Neuronal stem cell (in vitro differentiated cells): ENCODE measurements around the gene IMMP2L.

Source experiments
- DNase-seq: peaks from one replicate; pipeline ENCODE4 v3.0.0-alpha.2; 2013; ENCODE audit warnings: low spot score
- H2AFZ ChIP-seq: one replicate; pipeline ENCODE4 v1.6.1; 2013; ENCODE audit warnings: mild to moderate bottlenecking, low read length, inconsistent platforms
- H2AK5ac ChIP-seq: 2 replicates; pipeline ENCODE4 v1.6.1; 2013; ENCODE audit warnings: low read depth, mild to moderate bottlenecking, inconsistent platforms, low read length, moderate library complexity, mixed read lengths
- H2BK120ac ChIP-seq: 2 replicates; pipeline ENCODE4 v1.6.1; 2013; ENCODE audit warnings: low read depth, mild to moderate bottlenecking, inconsistent platforms, low read length, moderate library complexity, mixed read lengths
- H2BK12ac ChIP-seq: one replicate; pipeline ENCODE4 v1.6.1; 2013; ENCODE audit warnings: low read length, inconsistent platforms
- H2BK15ac ChIP-seq: 2 replicates; pipeline ENCODE4 v1.6.1; 2013; ENCODE audit warnings: mild to moderate bottlenecking, low read length, inconsistent platforms, mixed read lengths
- H2BK5ac ChIP-seq: one replicate; pipeline ENCODE4 v1.6.1; 2013; ENCODE audit warnings: inconsistent platforms, mild to moderate bottlenecking, low read length, moderate library complexity
- H3K14ac ChIP-seq: one replicate; pipeline ENCODE4 v1.6.1; 2013; ENCODE audit warnings: low read length, inconsistent platforms
- H3K18ac ChIP-seq: 2 replicates; pipeline ENCODE4 v1.6.1; 2013; ENCODE audit warnings: low read length, inconsistent platforms
- H3K23ac ChIP-seq: 2 replicates; pipeline ENCODE4 v1.6.1; 2013; ENCODE audit warnings: low read depth, mild to moderate bottlenecking, mixed read lengths, low read length, inconsistent platforms; ENCODE audit not compliant: poor library complexity
- H3K27ac ChIP-seq: replicated peaks from 3 replicates; pipeline ENCODE4 v1.5.1; 2013; ENCODE audit warnings: low read length, inconsistent platforms
- H3K27me3 ChIP-seq, 3 experiments: 2 replicates each; pipeline ENCODE4 v1.6.1; 2013; ENCODE audit warnings: low read length in 3 of 3, mild to moderate bottlenecking in 2 of 3, inconsistent platforms in 1 of 3, low read depth in 1 of 3, mixed read lengths in 1 of 3, moderate library complexity in 1 of 3; ENCODE audit not compliant: control insufficient read depth in 3 of 3, insufficient read depth in 3 of 3
- H3K36me3 ChIP-seq, 2 donors: replicated peaks in 1 of 2; 2 replicates each; pipeline ENCODE4 v1.6.1; 2013; ENCODE audit warnings: low read length in 2 of 2; ENCODE audit not compliant: control insufficient read depth in 2 of 2, insufficient read depth in 2 of 2
- H3K4ac ChIP-seq: 2 replicates; pipeline ENCODE4 v1.6.1; 2013; ENCODE audit warnings: inconsistent platforms, mild to moderate bottlenecking, low read length, moderate library complexity
- H3K4me1 ChIP-seq, 2 donors: 1 replicate in 1 of 2; 2 replicates in 1 of 2; pipeline ENCODE4 v1.6.1; 2013; ENCODE audit warnings: low read length in 2 of 2, low read depth in 1 of 2; ENCODE audit not compliant: control insufficient read depth in 2 of 2, insufficient read depth in 1 of 2
- H3K4me2 ChIP-seq: one replicate; pipeline ENCODE4 v1.6.1; 2013; ENCODE audit warnings: mild to moderate bottlenecking, low read length, inconsistent platforms; ENCODE audit not compliant: insufficient read depth, poor library complexity, severe bottlenecking
- H3K4me3 ChIP-seq, 2 donors: 2 replicates each; pipeline ENCODE4 v1.5.1; 2013; ENCODE audit warnings: low read length in 2 of 2, mild to moderate bottlenecking in 2 of 2, inconsistent platforms in 1 of 2, moderate library complexity in 1 of 2
- H3K79me1 ChIP-seq: one replicate; pipeline ENCODE4 v1.6.1; 2013; ENCODE audit warnings: low read depth, mild to moderate bottlenecking, inconsistent platforms, low read length, moderate library complexity
- H3K9ac ChIP-seq: one replicate; pipeline ENCODE4 v1.6.1; 2013; ENCODE audit warnings: mild to moderate bottlenecking, low read depth, low read length, inconsistent platforms; ENCODE audit not compliant: poor library complexity
- H3K9me3 ChIP-seq, 2 donors: replicated peaks in 1 of 2; 2 replicates each; pipeline versions ENCODE3 to v1.6.1; 2013; ENCODE audit warnings: low read length in 2 of 2, mild to moderate bottlenecking in 2 of 2, inconsistent platforms in 1 of 2, low read depth in 1 of 2, mixed read lengths in 1 of 2, moderate library complexity in 1 of 2; ENCODE audit not compliant: control insufficient read depth in 2 of 2, insufficient read depth in 1 of 2
- H4K8ac ChIP-seq: one replicate; pipeline ENCODE4 v1.6.1; 2013; ENCODE audit warnings: low read depth, mild to moderate bottlenecking, inconsistent platforms, low read length, moderate library complexity
- H4K91ac ChIP-seq: one replicate; pipeline ENCODE4 v1.6.1; 2013; ENCODE audit warnings: low read length, low read depth, mild to moderate bottlenecking, inconsistent platforms; ENCODE audit not compliant: poor library complexity
- WGBS, 2 donors: extraction: QIAGEN DNeasy Blood & Tissue Kit; methylation state at CpG; one replicate each; pipeline ENCODE4 v1.1.7; 2013; ENCODE audit warnings: missing lambda C conversion rate in 2 of 2, mixed read lengths in 1 of 2; ENCODE audit not compliant: insufficient read length in 2 of 2, insufficient replicate concordance in 1 of 2; ENCODE audit errors: extremely low coverage in 2 of 2; 5-methylcytosine and 5-hydroxymethylcytosine counted together

The IMMP2L gene

GRCh38 chr7:111600091-111600490 is 37.8 kb upstream of the IMMP2L start:
- Histone ChIP-seq H3K4me3 (no peak overlapping the region), H3K36me3 (no peaks in the 10 kb centered on the region), H3K9ac (no peak overlapping the region), H3K27me3 (no peaks in the 10 kb centered on the region), H3K4ac (no peak overlapping the region), H3K4me2 (no peak overlapping the region), H4K91ac (no peak overlapping the region), H3K18ac (no peak overlapping the region), H4K8ac (no peak overlapping the region), H2BK5ac (no peak overlapping the region), H3K79me1 (no peaks in the 10 kb centered on the region), H3K23ac (no peak overlapping the region), H3K9me3 (peaks cover 0 to 2% of the 10 kb centered on the region in 2 donors), H3K14ac (no peak overlapping the region), H2BK15ac (no peak overlapping the region), H2AFZ (no peak overlapping the region), H3K4me1 (no peaks in the 10 kb centered on the region), H3K27ac (no peak overlapping the region), H2AK5ac (no peak overlapping the region), H2BK120ac (no peak overlapping the region), H2BK12ac (no peak overlapping the region)
- WGBS, 2 donors, result no CpG with 5 or more reads among the region's 1 CpG
- no peak for DNase-seq

GRCh38 chr7:111595780-111596179 is 33.5 kb upstream of the IMMP2L start:
- no peak overlapping the region for H2AFZ ChIP-seq
- no peak overlapping the region for H3K9ac ChIP-seq
- H3K18ac ChIP-seq, result no peak overlapping the region
- H3K27me3 ChIP-seq, result no peaks in the 10 kb centered on the region
- H3K4me2 ChIP-seq, result no peak overlapping the region
- H3K4ac ChIP-seq, result no peak overlapping the region
- H2BK5ac ChIP-seq, result no peak overlapping the region
- no peak overlapping the region for H2BK15ac ChIP-seq
- DNase-seq, result no peak
- no peak overlapping the region for H4K91ac ChIP-seq
- no peaks in the 10 kb centered on the region for H3K79me1 ChIP-seq
- no peak overlapping the region for H2BK120ac ChIP-seq
- H4K8ac ChIP-seq, result no peak overlapping the region
- 100% methylated on average over 1 of the region's 1 CpG; no CpG with 5 or more reads in 1 of the 2 donors for WGBS, 2 donors
- no peaks in the 10 kb centered on the region for H3K4me1 ChIP-seq
- H3K4me3 ChIP-seq, result no peak overlapping the region
- H3K27ac ChIP-seq, result no peak overlapping the region
- no peak overlapping the region for H3K23ac ChIP-seq
- H3K36me3 ChIP-seq, result no peaks in the 10 kb centered on the region
- no peak overlapping the region for H3K14ac ChIP-seq
- no peak overlapping the region for H2BK12ac ChIP-seq
- no peak overlapping the region for H2AK5ac ChIP-seq
- no peaks in the 10 kb centered on the region for H3K9me3 ChIP-seq

DNA sequence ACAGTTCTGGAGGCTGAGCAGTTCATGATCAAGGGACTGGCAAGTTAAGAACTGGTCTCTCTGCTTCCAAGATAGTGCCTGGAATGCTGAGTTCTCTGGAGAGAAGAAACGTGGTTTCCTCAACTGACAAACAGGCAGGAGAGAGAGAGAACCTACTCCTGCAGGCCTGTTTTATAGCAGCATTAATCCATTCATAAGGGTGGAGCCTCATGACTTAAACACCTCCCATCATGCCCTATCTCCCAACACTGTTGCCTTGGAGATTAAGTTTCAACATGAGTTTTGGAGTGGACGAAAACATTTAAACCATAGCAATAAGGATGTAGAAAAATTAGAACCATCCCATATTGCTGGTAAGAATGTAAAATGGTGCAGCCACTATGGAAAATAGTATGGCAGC is 32.3 kb upstream of the IMMP2L start:
- H3K9me3 ChIP-seq, result no peaks in the 10 kb centered on the region
- no peaks in the 10 kb centered on the region for H3K27me3 ChIP-seq
- no peak overlapping the region for H2BK120ac ChIP-seq
- H4K91ac ChIP-seq, result no peak overlapping the region
- no peak overlapping the region for H3K4me2 ChIP-seq
- H3K36me3 ChIP-seq, result no peaks in the 10 kb centered on the region
- H3K4ac ChIP-seq, result no peak overlapping the region
- H3K9ac ChIP-seq, result no peak overlapping the region
- H2BK5ac ChIP-seq, result no peak overlapping the region
- H2BK12ac ChIP-seq, result no peak overlapping the region
- no peak overlapping the region for H3K27ac ChIP-seq
- H3K18ac ChIP-seq, result no peak overlapping the region
- H3K4me1 ChIP-seq, result no peaks in the 10 kb centered on the region
- H3K79me1 ChIP-seq, result no peaks in the 10 kb centered on the region
- no peak overlapping the region for H2BK15ac ChIP-seq
- no peak overlapping the region for H3K23ac ChIP-seq
- H3K14ac ChIP-seq, result no peak overlapping the region
- DNase-seq, result no peak
- H2AFZ ChIP-seq, result no peak overlapping the region
- H4K8ac ChIP-seq, result no peak overlapping the region
- no peak overlapping the region for H2AK5ac ChIP-seq
- no peak overlapping the region for H3K4me3 ChIP-seq
- WGBS, 2 donors, result no CpG with 5 or more reads among the region's 2 CpGs

DNA sequence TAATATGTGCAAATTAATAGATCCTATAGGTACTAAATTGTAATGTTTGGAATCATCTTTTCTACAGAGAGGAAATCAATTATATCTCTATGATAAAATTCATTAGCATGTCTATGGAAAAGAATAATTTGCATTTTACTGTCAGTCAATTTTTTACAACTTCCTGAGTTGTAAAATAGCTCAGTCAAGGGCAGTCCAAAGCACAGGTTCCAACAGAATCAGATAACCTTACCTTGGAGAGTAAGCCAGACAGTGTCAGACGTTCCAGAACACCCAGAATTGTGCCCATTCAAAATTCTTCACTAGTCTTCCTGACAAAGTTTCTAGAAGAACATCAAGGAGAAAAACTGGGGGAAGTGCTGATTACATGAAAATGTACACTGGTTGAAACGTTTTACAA is 31.1 kb upstream of the IMMP2L start:
- Histone ChIP-seq H3K4me2 (no peak overlapping the region), H3K4ac (no peak overlapping the region), H2BK120ac (no peak overlapping the region), H3K4me1 (no peaks in the 10 kb centered on the region), H3K27ac (no peak overlapping the region), H3K4me3 (no peak overlapping the region), H2AK5ac (no peak overlapping the region), H2BK5ac (no peak overlapping the region), H4K8ac (no peak overlapping the region), H2BK12ac (no peak overlapping the region), H3K79me1 (no peaks in the 10 kb centered on the region), H4K91ac (no peak overlapping the region), H3K9me3 (no peaks in the 10 kb centered on the region), H3K36me3 (no peaks in the 10 kb centered on the region), H3K18ac (no peak overlapping the region), H2BK15ac (no peak overlapping the region), H3K23ac (no peak overlapping the region), H3K14ac (no peak overlapping the region), H3K9ac (no peak overlapping the region), H2AFZ (no peak overlapping the region), H3K27me3 (no peaks in the 10 kb centered on the region)
- no CpG with 5 or more reads among the region's 2 CpGs for WGBS, 2 donors
- DNase-seq, result no peak
